Endothelial cell of coronary artery (primary cell): ENCODE measurements around the gene RUFY2. TPM values are rescaled to one million over a fixed set of nuclear protein-coding genes. Genes with fewer than 3 reads are reported as not detected.

Source experiments
- total RNA-seq: library from RNA; depleted of rRNA; stranded (reverse); fragments of >200 nt; gene quantifications from 2 replicates; pipeline ENCODE4 v1.2.3, GENCODE V29; 2014

RUFY2 gene
- total RNA-seq, result 16.6 and 22.6 TPM in 2 replicates

DNA sequence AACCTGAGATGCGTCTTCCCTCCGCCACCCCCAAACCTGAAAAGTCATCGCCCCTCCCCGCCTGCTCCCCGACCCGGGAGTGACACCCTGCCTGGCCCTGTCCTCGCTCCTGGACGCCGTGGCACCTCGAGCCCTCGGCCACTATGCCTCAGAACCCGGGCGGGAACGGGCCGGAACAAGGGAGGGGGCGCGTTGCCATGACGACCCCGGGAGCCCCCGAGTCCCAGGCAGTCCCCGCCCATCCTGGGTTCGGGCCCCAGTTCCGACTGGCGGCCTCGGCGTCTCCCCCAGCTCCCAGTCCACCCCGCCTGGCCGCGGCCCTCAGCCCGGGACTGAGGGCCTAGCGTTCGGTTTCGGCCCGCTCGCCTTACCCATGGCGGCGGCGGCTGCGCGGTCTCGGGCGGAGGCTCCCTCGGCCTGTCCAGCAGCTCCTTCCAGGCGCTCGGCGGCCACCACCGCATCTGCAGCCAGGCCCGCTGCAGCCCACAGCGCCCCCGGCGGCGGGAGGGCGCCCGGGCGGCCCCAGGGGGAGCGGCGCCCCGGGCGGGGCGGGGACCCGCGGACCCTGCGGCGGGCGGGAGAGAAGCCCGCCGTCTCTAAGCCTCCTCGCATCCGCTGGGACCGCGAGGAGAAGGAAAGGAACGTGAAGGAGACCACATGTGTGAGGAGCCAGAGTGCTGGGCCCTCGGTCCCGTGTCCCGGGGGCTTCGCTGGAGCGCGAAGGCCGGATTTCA is at the start of gene RUFY2:
Gene RUFY2 (minus strand): TSS at position 463 of the 734 bp plus-strand sequence. CDS start 88 bp downstream, at position 375.

GRCh38 chr10:68332259-68333057 is 74.6 kb downstream of the RUFY2 start, which contains the start of gene PBLD:
TSS of gene PBLD (minus strand) at chr10:68332928. CDS start at chr10:68306844, 26,084 bp downstream.

DNA sequence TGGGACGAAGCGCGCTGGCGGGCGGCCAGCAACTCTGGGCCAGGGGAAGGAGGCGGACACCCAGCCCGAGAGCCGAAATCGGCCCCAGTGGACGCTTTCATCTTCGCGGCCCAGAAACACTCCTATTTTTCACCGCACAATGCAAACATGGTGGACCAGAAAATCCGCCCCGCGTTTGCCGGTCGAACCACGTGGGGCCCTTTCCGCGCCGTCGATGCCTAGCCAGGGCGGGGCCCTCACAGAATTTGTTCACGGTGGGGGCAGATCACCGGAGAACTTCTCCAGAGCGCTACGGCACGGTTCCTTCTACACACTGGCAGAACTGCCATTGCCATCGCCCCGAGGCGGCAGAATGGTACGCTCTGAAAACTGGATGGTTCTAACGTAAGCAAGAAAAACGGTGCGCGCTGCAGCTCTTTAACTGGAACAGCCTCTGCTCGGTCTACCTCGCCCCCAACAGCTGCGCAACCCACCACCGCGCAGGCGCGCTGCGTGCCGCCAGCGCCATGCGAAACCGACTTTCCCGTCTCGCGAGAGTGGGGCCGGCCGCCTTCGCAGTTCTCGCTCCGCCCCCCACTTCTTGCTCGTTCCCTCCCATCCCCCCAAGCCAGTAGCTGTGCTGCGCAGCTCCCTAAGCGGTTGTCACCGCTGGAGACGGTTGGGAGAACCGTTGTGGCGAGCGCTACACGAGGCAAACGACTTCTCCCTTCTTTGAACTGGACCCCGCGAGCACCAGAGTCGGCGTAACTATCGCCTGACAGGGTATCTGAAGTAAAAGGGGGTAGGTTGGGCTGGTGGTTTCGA is 75.4 kb downstream of the RUFY2 start, which contains the start of gene HNRNPH3:
Gene HNRNPH3 (plus strand): TSS at position 610 of the 804 bp plus-strand sequence. CDS start 5,158 bp downstream, outside the sequence.

Other genes with a start within 250 kb of the RUFY2 start
- gene ATOH7, start 175.2 kb downstream of the RUFY2 start, total RNA-seq, result not detected in 2 replicates
- 28.5 and 35.9 TPM in 2 replicates for gene HNRNPH3, start 75.2 kb downstream of the RUFY2 start, total RNA-seq
- 1.6 and 2.9 TPM in 2 replicates for gene PBLD, start 74.3 kb downstream of the RUFY2 start, total RNA-seq
- gene DNA2, start 64.7 kb upstream of the RUFY2 start, total RNA-seq, result 5.3 and 9.6 TPM in 2 replicates
- gene SLC25A16, start 120.2 kb upstream of the RUFY2 start, total RNA-seq, result 10.1 and 15.2 TPM in 2 replicates
- gene TET1, start 153.1 kb upstream of the RUFY2 start, total RNA-seq, result 0.18 and 0.56 TPM in 2 replicates